GM19468 (cell line): Measurements from ENCODE around the gene RELB.
"Not testable (repeated sequence)": the region's sequence is repeated elsewhere in the genome, so short reads cannot be mapped to it uniquely, and the experiment has no call there.

ENCODE experiments used
- ATAC-seq: cut with Tn5 transposase; IDR thresholded peaks from one replicate; pipeline ENCODE4 v1.9.1; 2021; ENCODE audit warnings: mild to moderate bottlenecking, moderate library complexity, moderate number of reproducible peaks; ENCODE audit not compliant: unreplicated experiment; ENCODE audit errors: extremely low read depth

The RELB gene, protein sequence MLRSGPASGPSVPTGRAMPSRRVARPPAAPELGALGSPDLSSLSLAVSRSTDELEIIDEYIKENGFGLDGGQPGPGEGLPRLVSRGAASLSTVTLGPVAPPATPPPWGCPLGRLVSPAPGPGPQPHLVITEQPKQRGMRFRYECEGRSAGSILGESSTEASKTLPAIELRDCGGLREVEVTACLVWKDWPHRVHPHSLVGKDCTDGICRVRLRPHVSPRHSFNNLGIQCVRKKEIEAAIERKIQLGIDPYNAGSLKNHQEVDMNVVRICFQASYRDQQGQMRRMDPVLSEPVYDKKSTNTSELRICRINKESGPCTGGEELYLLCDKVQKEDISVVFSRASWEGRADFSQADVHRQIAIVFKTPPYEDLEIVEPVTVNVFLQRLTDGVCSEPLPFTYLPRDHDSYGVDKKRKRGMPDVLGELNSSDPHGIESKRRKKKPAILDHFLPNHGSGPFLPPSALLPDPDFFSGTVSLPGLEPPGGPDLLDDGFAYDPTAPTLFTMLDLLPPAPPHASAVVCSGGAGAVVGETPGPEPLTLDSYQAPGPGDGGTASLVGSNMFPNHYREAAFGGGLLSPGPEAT

GRCh38 chr19:45001087-45001739, at the start of gene RELB:
Gene RELB (plus strand): TSS chr19:45001464. CDS start chr19:45001580, 116 bp downstream.
- ATAC-seq, result peak; percentile 57

GRCh38 chr19:44954278-44954648, 47.0 kb upstream of the RELB start:
- ATAC-seq, result no peak

DNA sequence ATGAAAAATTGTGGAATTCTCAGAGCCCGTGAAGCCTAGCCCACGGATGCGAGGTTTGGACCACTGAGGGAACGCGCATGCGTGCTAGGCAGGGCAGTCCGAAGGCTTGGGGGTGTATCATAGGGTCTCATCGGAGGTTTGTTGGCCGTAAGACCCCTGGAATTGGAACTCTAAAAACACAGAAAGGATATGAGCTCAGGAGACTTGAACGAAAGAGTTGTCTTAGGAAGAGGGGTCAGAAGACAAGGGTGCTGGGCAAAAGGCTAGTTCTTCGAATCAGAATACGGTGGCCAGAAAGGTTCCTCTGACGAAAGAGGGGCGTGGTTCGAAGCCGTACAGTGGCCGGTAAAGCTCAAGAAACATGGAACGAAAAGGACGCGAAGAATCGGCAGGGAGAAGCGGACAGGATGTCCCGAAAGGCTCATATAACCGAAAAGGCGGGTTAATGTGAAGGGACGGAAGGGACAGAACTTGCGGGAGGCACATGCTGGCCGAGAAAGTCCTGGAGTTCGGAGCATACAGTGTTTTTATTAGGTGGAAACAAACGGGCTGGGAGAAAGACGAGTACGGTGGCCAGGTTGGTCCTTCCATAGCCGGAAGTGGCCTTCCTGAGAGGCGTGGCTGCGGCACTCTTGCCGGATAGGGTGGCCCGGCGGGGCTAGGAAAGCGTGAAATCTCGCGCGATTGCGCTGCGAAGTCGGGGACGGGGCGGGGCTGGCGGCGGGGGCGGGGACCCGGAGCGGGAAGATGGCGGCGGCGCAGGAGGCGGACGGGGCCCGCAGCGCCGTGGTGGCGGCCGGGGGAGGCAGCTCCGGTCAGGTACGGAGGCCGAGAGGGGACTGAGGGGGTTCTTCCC, 46.4 kb upstream of the RELB start, which contains the start of gene CLPTM1:
CLPTM1 (plus strand) TSS at position 732 of the 856 bp plus-strand sequence; CDS start at position 748, 16 bp downstream.
- peak; percentile 82 for ATAC-seq

DNA sequence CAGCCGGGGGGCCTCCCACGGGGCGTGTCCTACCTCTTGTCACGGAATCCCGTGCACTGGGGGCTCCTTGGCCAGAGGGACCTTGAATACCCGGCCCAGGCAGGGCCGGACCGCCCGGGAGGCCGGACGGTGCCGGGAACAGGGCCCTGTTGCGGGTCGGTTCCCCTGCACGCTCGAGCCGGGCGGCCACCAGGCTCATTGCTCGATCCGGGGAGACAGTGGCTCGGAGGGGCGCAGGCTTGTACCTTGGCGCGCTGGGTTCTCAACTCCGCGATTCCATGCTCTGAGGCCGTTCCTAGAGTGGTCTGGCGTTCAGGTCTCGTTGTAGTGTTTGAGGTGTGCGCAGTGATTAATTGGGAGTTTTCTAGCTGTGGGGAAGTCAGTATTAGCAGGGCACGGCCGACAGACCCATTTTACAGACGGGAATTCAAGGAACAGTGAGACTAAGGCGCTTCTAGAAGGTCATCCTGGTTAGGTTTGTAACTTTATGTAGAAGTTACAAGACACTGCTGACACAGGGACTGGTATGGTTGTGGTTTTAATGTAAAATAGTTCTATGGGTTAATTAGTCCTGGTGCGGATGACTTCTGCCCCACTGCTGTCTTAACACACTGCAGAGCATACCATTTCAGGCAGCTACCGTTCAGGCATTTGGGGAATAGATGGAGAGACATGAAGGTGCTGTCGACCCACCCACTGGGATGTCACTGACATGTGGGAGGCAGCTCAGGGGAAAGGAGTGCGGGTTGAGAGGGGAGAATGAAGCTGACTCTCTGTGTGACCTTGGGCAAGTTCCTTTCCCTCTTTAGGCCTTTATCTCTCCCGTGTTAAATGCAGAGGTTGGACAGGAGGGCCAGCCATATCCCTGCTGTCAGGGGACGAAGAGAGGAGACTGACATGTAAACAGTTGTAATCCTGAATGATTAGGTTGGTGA, 45.5 kb upstream of the RELB start:
- no peak for ATAC-seq

GRCh38 chr19:44957526-44957925, 43.7 kb upstream of the RELB start:
- no peak for ATAC-seq

DNA sequence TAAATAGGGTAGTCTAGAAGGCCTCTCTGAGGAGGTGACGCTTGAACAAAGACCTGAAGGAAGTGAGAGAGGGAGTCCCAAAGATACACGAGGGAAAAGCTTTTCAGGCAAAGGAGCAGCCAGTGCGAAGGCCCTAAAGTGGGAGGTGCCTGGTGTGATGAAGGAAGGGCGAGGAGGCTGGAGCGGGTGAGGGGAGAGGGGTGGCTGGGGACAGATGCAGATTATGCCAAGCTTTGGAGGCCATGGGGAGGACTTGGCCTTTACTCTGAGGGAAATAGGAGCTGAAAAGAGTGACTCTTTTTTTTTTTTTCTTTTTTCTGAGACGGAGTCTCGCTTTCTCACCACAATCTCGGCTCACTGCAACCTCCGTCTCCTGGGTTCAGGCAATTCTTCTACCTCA, 43.2 kb upstream of the RELB start:
- no peak for ATAC-seq

DNA sequence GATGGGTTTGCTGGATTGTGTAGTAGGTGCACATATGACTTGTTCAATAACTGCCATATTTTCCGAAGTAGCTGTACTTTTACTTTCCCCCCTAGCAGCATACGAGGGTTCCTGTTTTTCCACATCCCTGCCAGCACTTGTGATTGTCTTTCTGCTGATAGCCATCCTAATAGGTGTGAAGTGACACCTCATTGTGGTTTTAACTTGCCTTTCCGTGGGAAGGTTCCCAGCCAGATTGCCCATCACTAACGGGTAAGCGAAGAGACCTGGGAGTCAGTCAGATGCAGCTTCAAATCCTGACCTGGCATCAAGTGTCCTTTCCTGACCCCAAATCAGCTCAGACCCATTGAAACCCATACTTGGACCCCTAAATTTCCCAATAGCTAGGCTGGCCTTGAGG, 41.6 kb upstream of the RELB start:
- ATAC-seq, result no peak

GRCh38 chr19:44960906-44961728, 40.1 kb upstream of the RELB start:
- no peak for ATAC-seq

GRCh38 chr19:44961821-44962220, 39.4 kb upstream of the RELB start:
- no peak for ATAC-seq

GRCh38 chr19:44968118-44968517, 33.1 kb upstream of the RELB start:
- no peak for ATAC-seq

GRCh38 chr19:44968670-44969069, 32.6 kb upstream of the RELB start:
- ATAC-seq, result no peak

DNA sequence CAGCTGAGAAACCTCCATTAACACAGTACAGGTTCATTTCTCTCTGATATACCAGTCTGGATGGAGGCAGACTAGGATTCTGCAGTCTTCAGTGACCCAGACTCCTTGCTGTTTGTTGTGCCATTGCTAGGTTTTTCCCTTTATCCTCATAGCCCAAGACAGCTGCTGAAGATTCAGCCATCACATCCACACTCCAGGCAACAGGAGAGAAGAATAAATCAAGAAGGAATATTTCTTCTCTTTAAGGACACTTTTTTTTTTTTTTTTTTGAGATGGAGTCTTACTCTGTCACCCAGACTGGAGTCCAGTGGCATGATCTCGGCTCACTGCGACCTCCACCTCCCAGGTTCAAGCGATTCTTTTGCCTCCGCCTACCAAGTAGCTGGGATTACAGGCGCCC, 31.8 kb upstream of the RELB start:
- ATAC-seq, result no peak

- ATAC-seq, result not testable (repeated sequence)
These were observed 29.8 kb upstream of the RELB start for GRCh38 chr19:44971451-44971850.

DNA sequence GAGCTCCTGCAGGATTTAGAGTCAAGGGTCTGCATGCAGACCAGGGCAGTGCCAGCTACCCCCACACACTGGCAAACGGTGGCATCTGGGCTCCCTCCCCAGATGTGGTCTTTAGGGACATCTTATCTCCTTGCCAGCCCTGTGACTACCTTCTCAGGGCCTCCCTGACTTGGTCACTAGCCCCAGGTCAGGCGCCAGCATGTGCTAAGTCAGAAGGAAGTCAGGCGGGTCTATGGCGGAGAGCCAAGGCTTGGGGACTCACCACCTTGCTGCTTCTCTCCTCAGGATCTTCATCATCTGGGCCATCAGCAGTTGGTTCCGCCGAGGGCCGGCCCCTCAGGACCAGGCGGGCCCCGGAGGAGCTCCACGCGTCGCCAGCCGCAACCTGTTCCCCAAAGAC, 28.5 kb upstream of the RELB start:
- ATAC-seq, result no peak

GRCh38 chr19:44973982-44974735, 27.1 kb upstream of the RELB start:
- ATAC-seq, result no peak

DNA sequence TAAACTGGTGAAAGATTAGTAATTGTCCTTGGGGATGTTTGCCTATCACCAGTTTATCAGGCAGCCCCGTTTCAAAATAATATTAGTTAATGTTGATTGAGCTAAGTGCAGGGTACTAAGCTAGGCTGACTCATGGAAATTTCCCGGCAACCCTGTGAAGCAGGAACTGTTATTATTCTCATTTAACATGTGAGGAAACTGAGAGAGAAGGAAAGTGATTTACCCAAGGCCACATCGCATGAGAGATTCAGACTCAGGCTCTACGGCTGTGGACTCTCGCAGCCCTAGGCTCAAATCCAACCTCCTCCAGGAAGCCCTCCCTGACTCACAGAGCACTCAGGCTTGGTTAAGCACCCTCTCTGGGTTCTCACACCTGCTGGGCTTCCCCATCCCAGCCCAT, 26.4 kb upstream of the RELB start:
- no peak for ATAC-seq

DNA sequence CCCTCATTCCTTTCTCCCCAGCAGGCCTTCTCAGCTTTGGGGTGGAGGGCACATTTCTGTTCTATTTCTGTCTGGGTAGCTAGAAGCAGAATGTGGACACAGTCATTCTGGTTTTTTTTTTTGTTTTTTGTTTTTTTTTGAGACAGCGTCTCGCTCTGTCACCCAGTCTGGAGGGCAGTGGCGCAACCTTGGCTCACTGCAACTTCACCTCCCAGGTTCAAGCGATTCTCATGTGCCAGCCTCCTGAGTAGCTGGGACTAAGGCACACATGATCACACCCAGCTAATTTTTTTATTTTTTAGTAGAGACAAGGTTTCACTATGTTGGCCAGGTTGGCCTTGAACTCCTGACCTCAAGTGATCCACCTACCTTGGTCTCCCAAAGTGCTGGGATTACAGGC, 25.8 kb upstream of the RELB start:
- ATAC-seq, result no peak

DNA sequence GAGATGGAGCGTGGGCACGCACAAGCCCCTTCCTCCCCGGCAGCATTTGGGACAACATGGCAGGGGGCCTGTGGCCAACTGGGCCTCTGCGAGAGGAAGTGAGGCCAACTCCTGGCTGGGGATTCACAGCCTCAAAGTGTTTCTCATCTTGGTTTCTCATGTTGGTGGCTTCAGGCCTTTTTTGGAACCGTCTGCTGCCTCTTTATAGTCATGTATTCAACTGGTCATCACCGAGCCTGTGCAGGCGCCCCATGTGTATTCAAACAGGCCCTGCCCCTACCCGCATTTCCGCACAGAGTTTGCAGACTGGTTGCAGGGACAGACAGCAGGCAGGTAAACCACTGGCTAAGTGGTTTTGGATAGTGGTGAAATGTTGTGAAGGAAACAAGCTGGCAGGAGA, 17.3 kb upstream of the RELB start:
- no peak for ATAC-seq
